SK-N-MC (cell line): ENCODE data around the gene CCDC30.

ENCODE experiments used
- EZH2 ChIP-seq: fragments of 200-600 bp; sonication (generic); IDR thresholded peaks from one replicate; pipeline ENCODE4 v1.6.1; 2017; ENCODE audit warnings: antibody characterized with exemption
- FOXP2 ChIP-seq: optimal IDR thresholded peaks from 2 replicates; pipeline ENCODE3; 2011; ENCODE audit warnings: mild to moderate bottlenecking, moderate library complexity; ENCODE audit not compliant: insufficient read depth; ENCODE audit errors: extremely low read length, control extremely low read depth
- POLR2AphosphoS5 ChIP-seq: IDR thresholded peaks from 2 replicates; pipeline ENCODE4 v1.6.1; 2012; ENCODE audit warnings: mild to moderate bottlenecking, low read depth, low read length, borderline replicate concordance

DNA sequence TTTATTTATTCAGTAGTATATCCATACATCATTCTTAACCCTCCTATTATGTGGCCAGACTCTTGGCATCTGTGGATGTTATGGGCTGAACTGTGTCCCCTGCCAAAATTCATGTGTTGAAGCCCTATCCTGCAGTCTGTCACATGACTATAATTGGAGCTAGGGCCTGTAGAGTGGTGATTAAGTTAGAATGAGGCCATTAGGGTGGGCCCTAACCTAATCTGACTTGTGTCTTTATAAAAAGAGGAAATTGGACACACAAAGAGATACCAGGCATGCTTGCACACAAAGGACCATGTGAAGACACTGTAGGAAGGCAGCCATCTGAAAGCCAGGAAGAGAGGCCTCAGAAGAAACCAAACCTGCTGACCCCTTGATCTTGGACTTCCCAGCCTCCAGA lies 13.8 kb upstream of the CCDC30 start:
- TF ChIP-seq POLR2AphosphoS5 (no peak), EZH2 (no peak), FOXP2 (no peak)
